Lung (tissue), 12 donors: ENCODE results near the gene LSM4. TPM values are rescaled to one million over a fixed set of nuclear protein-coding genes. Genes with fewer than 3 reads are reported as not detected.
A peak's percentile ranks its signal among the peaks of the same experiment; 100 is the strongest.
"Not testable (repeated sequence)": the region's sequence is repeated elsewhere in the genome, so short reads cannot be mapped to it uniquely, and the experiment has no call there.

ENCODE experiments used
- ATAC-seq: fragments of 200-7000 bp; cut with Tn5 transposase; one replicate; pipeline ENCODE4 v1.9.1; 2020; ENCODE audit warnings: moderate number of reproducible peaks; ENCODE audit not compliant: insufficient read depth, low FRiP score
- DNase-seq, 3 donors: peaks; one replicate each; pipeline ENCODE4 v3.0.0-alpha.2; 2013 to 2017
- H3K27ac ChIP-seq, 2 donors: one replicate each; pipeline ENCODE4 v1.5.1; 2013; ENCODE audit warnings: mild to moderate bottlenecking in 2 of 2, moderate library complexity in 2 of 2, control low read depth in 1 of 2, inconsistent platforms in 1 of 2, low read depth in 1 of 2, low read length in 1 of 2
- H3K27me3 ChIP-seq, 3 donors: one replicate each; pipeline ENCODE4 v1.5.1; 2013; ENCODE audit warnings: low read length in 2 of 3; ENCODE audit not compliant: control insufficient read depth in 3 of 3, insufficient read depth in 3 of 3
- H3K36me3 ChIP-seq, 4 donors: one replicate each; pipeline ENCODE4 v1.5.1; 2013; ENCODE audit warnings: low read length in 4 of 4, mild to moderate bottlenecking in 1 of 4, moderate library complexity in 1 of 4; ENCODE audit not compliant: control insufficient read depth in 4 of 4, insufficient read depth in 4 of 4
- H3K4me1 ChIP-seq, 5 donors: one replicate each; pipeline ENCODE4 v1.5.1; 2013; ENCODE audit warnings: low read length in 5 of 5, mild to moderate bottlenecking in 2 of 5, moderate library complexity in 1 of 5; ENCODE audit not compliant: control insufficient read depth in 5 of 5, insufficient read depth in 5 of 5
- H3K4me3 ChIP-seq: one replicate; pipeline ENCODE4 v1.5.1; 2013; ENCODE audit warnings: mild to moderate bottlenecking, control low read depth, moderate library complexity
- H3K9ac ChIP-seq, 2 donors: one replicate each; pipeline ENCODE4 v1.5.1; 2013; ENCODE audit warnings: low read length in 2 of 2, control low read depth in 1 of 2; ENCODE audit not compliant: insufficient read depth in 1 of 2
- H3K9me3 ChIP-seq, 4 donors: one replicate each; pipeline ENCODE4 v1.5.1; 2013; ENCODE audit warnings: low read length in 3 of 4, mild to moderate bottlenecking in 1 of 4, moderate library complexity in 1 of 4; ENCODE audit not compliant: control insufficient read depth in 4 of 4, insufficient read depth in 3 of 4
- CTCF ChIP-seq: IDR thresholded peaks from 2 replicates; pipeline ENCODE4 v1.5.1; 2012; ENCODE audit warnings: mild to moderate bottlenecking; ENCODE audit errors: control extremely low read depth, extremely low read depth
- WGBS, 2 donors: extraction: QIAGEN DNeasy Blood & Tissue Kit; methylation state at CpG; one replicate each; pipeline ENCODE4 v1.1.7; 2013; 5-methylcytosine and 5-hydroxymethylcytosine counted together
- polyA plus RNA-seq, 2 donors: library from polyadenylated mRNA; stranded (reverse); fragments of 200-250 nt; gene quantifications; one replicate each; pipeline ENCODE4 v1.2.1, GENCODE V29; 2013
- total RNA-seq, 2 donors: library from RNA; depleted of rRNA in 1 of 2; stranded (reverse); fragments of >200 nt in 1 of 2; gene quantifications; one replicate each; pipeline ENCODE4 v1.2.1, GENCODE V29; 2014 to 2021
- donor health status: control.
- donor health status: control.
- donor health status: Bipolar disorder and iron deficiency.
- donor health status: healthy.
- donor health status: DM: yes; HTN: yes; CAD: no.

Gene LSM4
- total and polyA plus RNA-seq, 4 donors = 67.7 to 217 (median 114) TPM

GRCh38 chr19:18364826-18365528, 42.1 kb upstream of the LSM4 start:
- 2 to 14% methylated on average over 15 of the region's 15 CpGs for WGBS, 2 donors
- DNase-seq = peak; percentile 91 to 98 (median 95)
- no peak for TF ChIP-seq CTCF
- H3K9me3 ChIP-seq = no peaks in the 10 kb centered on the region
- no peak overlapping the region for H3K4me3 ChIP-seq
- ATAC-seq = peak; percentile 61
- H3K9ac ChIP-seq = peak overlapping the region in 1 of 2 donors; percentile 77
- peaks cover 0 to 4% (median 1%) of the 10 kb centered on the region in 4 donors for H3K36me3 ChIP-seq
- H3K27me3 ChIP-seq = no peaks in the 10 kb centered on the region
- H3K27ac ChIP-seq = peak overlapping the region; percentile 58 to 96
- H3K4me1 ChIP-seq = peaks cover 0 to 23% (median 8%) of the 10 kb centered on the region in 5 donors

GRCh38 chr19:18364277-18364825, 41.5 kb upstream of the LSM4 start:
- not testable (repeated sequence) for ATAC-seq, H3K4me3 ChIP-seq
- 48 to 50% methylated on average over 11 of the region's 11 CpGs for WGBS, 2 donors

GRCh38 chr19:18363787-18364186, 40.9 kb upstream of the LSM4 start:
- Histone ChIP-seq H3K4me3 (no peak overlapping the region), H3K9me3 (no peaks in the 10 kb centered on the region), H3K27ac (peak overlapping the region in 1 of 2 donors; percentile 10), H3K4me1 (peaks cover 0 to 20% (median 8%) of the 10 kb centered on the region in 5 donors), H3K27me3 (no peaks in the 10 kb centered on the region), H3K9ac (no peak overlapping the region), H3K36me3 (peaks cover 0 to 10% (median 3%) of the 10 kb centered on the region in 4 donors)
- no peak for TF ChIP-seq CTCF
- ATAC-seq (no peak), DNase-seq (no peak)
- WGBS, 2 donors = 82 to 86% methylated on average over 6 of the region's 6 CpGs

More at GRCh38 chr19:18364277-18364825, 41.5 kb upstream of the LSM4 start:
- DNase-seq = peak in 2 of 3 donors; percentile 84 to 88
- H3K9ac ChIP-seq = peak overlapping the region in 1 of 2 donors; percentile 65
- not testable (repeated sequence) for H3K9me3 ChIP-seq, H3K27me3 ChIP-seq, H3K36me3 ChIP-seq
- H3K27ac ChIP-seq = peak overlapping the region; percentile 58 to 96
- peaks cover 0 to 23% (median 8%) of the 10 kb centered on the region in 5 donors for H3K4me1 ChIP-seq

- TF ChIP-seq CTCF = no peak
- H3K9ac ChIP-seq = no peak overlapping the region
- peaks cover 0 to 17% (median 8%) of the 10 kb centered on the region in 5 donors for H3K4me1 ChIP-seq
- H3K4me3 ChIP-seq = no peak overlapping the region
- ATAC-seq = no peak
- WGBS, 2 donors = 95% methylated on average over 17 of the region's 17 CpGs
- peaks cover 0 to 11% (median 3%) of the 10 kb centered on the region in 4 donors for H3K36me3 ChIP-seq
- no peaks in the 10 kb centered on the region for H3K27me3 ChIP-seq
- H3K9me3 ChIP-seq = no peaks in the 10 kb centered on the region
- no peak for DNase-seq
- no peak overlapping the region for H3K27ac ChIP-seq
Measured at GRCh38 chr19:18362934-18363542, 40.2 kb upstream of the LSM4 start.
